PC-9 (cell line): ENCODE results near the gene PAH. TPM values are rescaled to one million over a fixed set of nuclear protein-coding genes. Genes with fewer than 3 reads are reported as not detected.

Experiments used
- BruUV-seq: library from RNA; stranded (reverse); fragments of 400-500 nt; replicated peaks from 2 replicates; lab custom pipeline; 2021; lab: Mats Ljungman, UMichigan
- CTCF ChIA-PET: fragments of 300-600 bp; sonication (Branson Sonifier 250); formaldehyde crosslinking; loops from one replicate; lab custom pipeline; 2022; ENCODE audit warnings: antibody characterized with exemption; lab: Charles Lee
- POLR2A ChIA-PET: fragments of 300-600 bp; sonication (Branson Sonifier 250); formaldehyde crosslinking; loops from one replicate; lab custom pipeline; 2022; ENCODE audit warnings: antibody characterized with exemption; ENCODE audit not compliant: unreplicated experiment; lab: Charles Lee
- DNase-seq, 2 experiments: peaks; one replicate each; pipeline versions ENCODE4 v3.0.0 to v3.0.0-alpha.2; 2015 to 2022; ENCODE audit warnings: mixed read lengths in 1 of 2
- H2AFZ ChIP-seq: fragments of 200-600 bp; sonication (generic); 2 replicates; pipeline ENCODE4 v1.8.1; 2017; ENCODE audit warnings: antibody characterized with exemption
- H3F3A ChIP-seq: fragments of 200-600 bp; sonication (generic); 2 replicates; pipeline ENCODE4 v1.8.1; 2017; ENCODE audit warnings: antibody characterized with exemption, mild to moderate bottlenecking, low read depth; ENCODE audit not compliant: insufficient read depth
- H3K27ac ChIP-seq: fragments of 200-600 bp; sonication (generic); 2 replicates; pipeline ENCODE4 v1.6.1; 2016; ENCODE audit warnings: mixed run types
- H3K27me3 ChIP-seq: fragments of 200-600 bp; sonication (generic); 2 replicates; pipeline ENCODE4 v1.6.1; 2016; ENCODE audit warnings: low read depth, mixed run types; ENCODE audit not compliant: insufficient read depth
- H3K36me3 ChIP-seq: fragments of 200-600 bp; sonication (generic); 2 replicates; pipeline ENCODE4 v1.6.1; 2016; ENCODE audit warnings: low read depth, mixed run types
- H3K4me1 ChIP-seq: fragments of 200-600 bp; sonication (generic); replicated peaks from 2 replicates; pipeline ENCODE4 v1.6.1; 2016; ENCODE audit warnings: mixed run types; ENCODE audit not compliant: insufficient read depth
- H3K4me2 ChIP-seq: fragments of 200-600 bp; sonication (generic); 2 replicates; pipeline ENCODE4 v1.6.1; 2017; ENCODE audit warnings: mixed run types
- H3K4me3 ChIP-seq: fragments of 200-600 bp; sonication (generic); 2 replicates; pipeline ENCODE4 v1.6.1; 2016; ENCODE audit warnings: mixed run types
- H3K79me2 ChIP-seq: fragments of 200-600 bp; sonication (generic); 2 replicates; pipeline ENCODE4 v1.6.1; 2017; ENCODE audit warnings: low read depth, mixed run types
- H3K9me2 ChIP-seq: fragments of 200-600 bp; sonication (generic); 2 replicates; pipeline ENCODE4 v1.8.1; 2017; ENCODE audit warnings: mild to moderate bottlenecking; ENCODE audit not compliant: insufficient read depth
- H3K9me3 ChIP-seq: fragments of 200-600 bp; sonication (generic); 2 replicates; pipeline ENCODE4 v1.8.1; 2016; ENCODE audit warnings: low read depth; ENCODE audit not compliant: insufficient read depth
- H4K20me1 ChIP-seq: fragments of 200-600 bp; sonication (generic); 2 replicates; pipeline ENCODE4 v1.8.1; 2017; ENCODE audit not compliant: insufficient read depth
- CTCF ChIP-seq: fragments of 200-600 bp; sonication (generic); conservative IDR thresholded peaks from 2 replicates; pipeline ENCODE4 v1.6.1; 2017; ENCODE audit warnings: mixed run types, antibody characterized with exemption, mild to moderate bottlenecking, moderate library complexity
- EZH2 ChIP-seq: fragments of 200-600 bp; sonication (generic); IDR thresholded peaks from 2 replicates; pipeline ENCODE4 v1.8.0; 2017; ENCODE audit warnings: antibody characterized with exemption, low read depth
- intact Hi-C: fragments of 100-400 bp; cut with micrococcal nuclease; formaldehyde crosslinking; loops from one replicate; pipeline ENCODE4 v1.10.0; 2022; ENCODE audit not compliant: unreplicated experiment
- total RNA-seq: library from RNA; stranded (reverse); gene quantifications from 2 replicates; pipeline ENCODE4 v1.2.3, GENCODE V29; 2021

Gene PAH
- total RNA-seq, 1 experiment from 2014 or later = not detected

- TF ChIP-seq EZH2 = no peak
- TF ChIP-seq CTCF = no peak
- peaks cover 41% of the 10 kb centered on the region; the same call in 1 of the 2 replicates for H3K27me3 ChIP-seq
- H4K20me1 ChIP-seq = no peaks in the 10 kb centered on the region
- intact Hi-C loops = no loop called here
- BruUV-seq = no TSS peak
- H2AFZ ChIP-seq = no peak overlapping the region
- DNase-seq = no peak
- H3K4me2 ChIP-seq = no peak overlapping the region
- H3K4me1 ChIP-seq = no peaks in the 10 kb centered on the region
- no peaks in the 10 kb centered on the region for H3K36me3 ChIP-seq
- no peak overlapping the region for H3K4me3 ChIP-seq
- no peaks in the 10 kb centered on the region for H3F3A ChIP-seq
- no peaks in the 10 kb centered on the region for H3K9me2 ChIP-seq
- CTCF ChIA-PET = no interaction called here
- no peaks in the 10 kb centered on the region for H3K9me3 ChIP-seq
- H3K79me2 ChIP-seq = no peaks in the 10 kb centered on the region
- POLR2A ChIA-PET = no interaction called here
- H3K27ac ChIP-seq = no peak overlapping the region
These were observed 37.1 kb upstream of the PAH start for GRCh38 chr12:102954134-102954533.

GRCh38 chr12:102953221-102953620 lies 36.2 kb upstream of the PAH start:
- Histone ChIP-seq H3K4me1 (no peaks in the 10 kb centered on the region), H3K79me2 (no peaks in the 10 kb centered on the region), H4K20me1 (no peaks in the 10 kb centered on the region), H3K4me3 (no peak overlapping the region), H3K9me2 (no peaks in the 10 kb centered on the region), H3K36me3 (no peaks in the 10 kb centered on the region), H3K27me3 (peaks cover 41% of the 10 kb centered on the region; the same call in 1 of the 2 replicates), H3K4me2 (no peak overlapping the region), H2AFZ (no peak overlapping the region), H3K9me3 (no peaks in the 10 kb centered on the region), H3F3A (no peaks in the 10 kb centered on the region), H3K27ac (no peak overlapping the region)
- no TSS peak for BruUV-seq
- TF ChIP-seq CTCF (no peak), EZH2 (no peak)
- CTCF ChIA-PET = no interaction called here
- POLR2A ChIA-PET = no interaction called here
- intact Hi-C loops = no loop called here
- DNase-seq = no peak

GRCh38 chr12:102951841-102952240 lies 34.8 kb upstream of the PAH start:
- no peak for DNase-seq
- intact Hi-C loops = no loop called here
- no peaks in the 10 kb centered on the region for H3K79me2 ChIP-seq
- TF ChIP-seq EZH2 (no peak), CTCF (no peak)
- POLR2A ChIA-PET = no interaction called here
- no peak overlapping the region for H3K4me2 ChIP-seq
- peaks cover 41% of the 10 kb centered on the region; the same call in 1 of the 2 replicates for H3K27me3 ChIP-seq
- H3K36me3 ChIP-seq = no peaks in the 10 kb centered on the region
- H3K4me1 ChIP-seq = no peaks in the 10 kb centered on the region
- H2AFZ ChIP-seq = no peak overlapping the region
- H3K9me3 ChIP-seq = no peaks in the 10 kb centered on the region
- no peak overlapping the region for H3K4me3 ChIP-seq
- CTCF ChIA-PET = interaction anchor here (0.7 kb wide), 1 partner anchor 821 kb away, joined by 3 read pairs; no protein-coding TSS in a partner anchor
- no peaks in the 10 kb centered on the region for H3K9me2 ChIP-seq
- H3F3A ChIP-seq = no peaks in the 10 kb centered on the region
- no peak overlapping the region for H3K27ac ChIP-seq
- no TSS peak for BruUV-seq
- no peaks in the 10 kb centered on the region for H4K20me1 ChIP-seq
